HEK293 (cell line): ENCODE results near the gene CRX.
A peak's percentile ranks its signal among the peaks of the same experiment; 100 is the strongest.
"Not testable (repeated sequence)": the region's sequence is repeated elsewhere in the genome, so short reads cannot be mapped to it uniquely, and the experiment has no call there.

Experiments used
- CTCF ChIA-PET: fragments of 350-600 bp; formaldehyde crosslinking; extraction: SDS; loops from one replicate; lab custom pipeline; 2021; ENCODE audit warnings: antibody characterized with exemption; lab: Yijun Ruan, JAX
- POLR2A ChIA-PET: fragments of 300-600 bp; formaldehyde crosslinking; extraction: SDS; loops from one replicate; lab custom pipeline; 2020; ENCODE audit warnings: antibody characterized with exemption, inconsistent platforms; lab: Yijun Ruan, JAX
- H3K27ac ChIP-seq: fragments of 200-500 bp; sonication (Bioruptor generic); 2 replicates; pipeline ENCODE4 v1.5.1; 2014; ENCODE audit warnings: low read depth, low read length, control low read depth, inconsistent platforms; ENCODE audit errors: extremely low read depth
- H3K36me3 ChIP-seq, 2 experiments: fragments of 200-500 bp in 1 of 2; sonication (Bioruptor generic) in 1 of 2; 1 replicate in 1 of 2; 2 replicates in 1 of 2; pipeline ENCODE4 v1.5.1; 2014 to 2017; ENCODE audit warnings: inconsistent platforms in 2 of 2, low read length in 2 of 2; ENCODE audit not compliant: control insufficient read depth in 2 of 2, insufficient read depth in 1 of 2
- H3K4me1 ChIP-seq: fragments of 200-500 bp; sonication (Bioruptor generic); 2 replicates; pipeline ENCODE4 v1.5.1; 2014; ENCODE audit warnings: mild to moderate bottlenecking, low read length, inconsistent platforms; ENCODE audit not compliant: control insufficient read depth, insufficient read depth
- H3K4me3 ChIP-seq: 2 replicates; pipeline ENCODE4 v1.5.1; 2011; ENCODE audit warnings: low read depth, mild to moderate bottlenecking, control low read depth, low read length, moderate library complexity
- H3K9me3 ChIP-seq: fragments of 200-500 bp; sonication (Bioruptor generic); 2 replicates; pipeline ENCODE4 v1.5.1; 2014; ENCODE audit warnings: low read depth, low read length, inconsistent platforms; ENCODE audit not compliant: control insufficient read depth, insufficient read depth
- BCL11A ChIP-seq: fragments of 450-650 bp; formaldehyde crosslinking; IDR thresholded peaks from 2 replicates; pipeline ENCODE4 v1.5.1; 2016; ENCODE audit warnings: low read depth, missing biosample characterization, missing genetic modification characterization
- GLIS2 ChIP-seq: fragments of 450-650 bp; formaldehyde crosslinking; IDR thresholded peaks from 2 replicates; pipeline ENCODE4 v1.5.1; 2016; ENCODE audit warnings: missing biosample characterization, missing genetic modification characterization
- KLF1 ChIP-seq: fragments of 450-650 bp; formaldehyde crosslinking; IDR thresholded peaks from 2 replicates; pipeline ENCODE4 v1.5.1; 2016; ENCODE audit warnings: missing biosample characterization, missing genetic modification characterization
- KLF17 ChIP-seq: fragments of 450-650 bp; formaldehyde crosslinking; IDR thresholded peaks from 2 replicates; pipeline ENCODE4 v1.5.1; 2016; ENCODE audit warnings: missing biosample characterization, missing genetic modification characterization
- ZBTB17 ChIP-seq: fragments of 450-650 bp; formaldehyde crosslinking; IDR thresholded peaks from 2 replicates; pipeline ENCODE4 v1.5.1; 2016; ENCODE audit warnings: missing biosample characterization, missing genetic modification characterization
- ZBTB21 ChIP-seq: fragments of 450-650 bp; formaldehyde crosslinking; IDR thresholded peaks from 2 replicates; pipeline ENCODE4 v1.5.1; 2017; ENCODE audit warnings: missing biosample characterization, missing genetic modification characterization
- ZFP37 ChIP-seq: fragments of 450-650 bp; formaldehyde crosslinking; IDR thresholded peaks from 2 replicates; pipeline ENCODE4 v1.5.1; 2016; ENCODE audit warnings: missing biosample characterization, missing genetic modification characterization
- ZNF366 ChIP-seq: fragments of 450-650 bp; formaldehyde crosslinking; conservative IDR thresholded peaks from 2 replicates; pipeline ENCODE4 v1.5.1; 2016; ENCODE audit warnings: missing biosample characterization, missing genetic modification characterization
- ZNF600 ChIP-seq: fragments of 450-650 bp; formaldehyde crosslinking; IDR thresholded peaks from 2 replicates; pipeline ENCODE4 v1.5.1; 2016; ENCODE audit warnings: missing biosample characterization, missing genetic modification characterization
- ZNF76 ChIP-seq: fragments of 450-650 bp; formaldehyde crosslinking; IDR thresholded peaks from 2 replicates; pipeline ENCODE4; 2016; ENCODE audit warnings: low read depth, missing biosample characterization, missing genetic modification characterization, borderline replicate concordance
- TF ChIP-seq, protein P1 (sequence below): fragments of 450-650 bp; formaldehyde crosslinking; IDR thresholded peaks from 2 replicates; pipeline ENCODE4 v1.5.1; 2016; ENCODE audit warnings: missing biosample characterization, missing genetic modification characterization
- TF ChIP-seq, protein P2 (sequence below): fragments of 450-650 bp; formaldehyde crosslinking; IDR thresholded peaks from 2 replicates; pipeline ENCODE4 v1.5.1; 2016; ENCODE audit warnings: missing biosample characterization, missing genetic modification characterization
- TF ChIP-seq, protein P3 (sequence below): fragments of 450-650 bp; formaldehyde crosslinking; IDR thresholded peaks from 2 replicates; pipeline ENCODE4 v1.5.1; 2016; ENCODE audit warnings: missing biosample characterization, missing genetic modification characterization

CRX gene

DNA sequence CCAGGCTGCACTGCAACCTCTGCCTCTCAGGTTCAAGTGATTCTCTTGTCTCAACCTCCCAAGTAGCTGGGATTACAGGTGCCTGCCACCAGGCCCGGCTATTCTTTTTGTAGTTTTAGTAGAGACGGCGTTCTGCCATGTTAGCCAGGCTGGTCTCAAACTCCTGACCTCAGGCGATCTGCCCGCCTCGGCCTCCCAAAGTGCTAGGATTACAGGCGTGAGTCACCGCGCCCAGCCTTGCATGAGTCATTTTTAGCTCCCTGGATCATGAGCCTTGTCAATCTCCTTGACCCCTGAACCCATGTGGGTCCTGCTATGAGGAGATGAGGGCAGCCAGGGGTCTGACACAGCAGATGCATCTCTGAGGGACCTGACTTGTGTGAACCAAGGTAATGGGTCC, 36.5 kb downstream of the CRX start (continued):
- TF ChIP-seq KLF1 (peak; percentile 53; the same call in 1 of the 2 replicates), ZBTB17 (tag by site-specific recombination) (peak; percentile 65), ZBTB21 (tag by site-specific recombination) (0 out of 2 replicates have a peak, but pooled peaks have one; percentile 45), ZNF366 (tag by site-specific recombination) (peak; percentile 57; the same call in 1 of the 2 replicates), KLF17 (tag by site-specific recombination) (peak; percentile 85), GLIS2 (peak; percentile 41; the same call in 1 of the 2 replicates), ZNF76 (tag by site-specific recombination) (0 out of 2 replicates have a peak, but pooled peaks have one; percentile 12), ZNF600 (tag by site-specific recombination) (peak; percentile 93), BCL11A (tag by site-specific recombination) (peak; percentile 88), ZFP37 (tag by site-specific recombination) (peak; percentile 73; the same call in 1 of the 2 replicates)
- TF ChIP-seq, protein P1, sequence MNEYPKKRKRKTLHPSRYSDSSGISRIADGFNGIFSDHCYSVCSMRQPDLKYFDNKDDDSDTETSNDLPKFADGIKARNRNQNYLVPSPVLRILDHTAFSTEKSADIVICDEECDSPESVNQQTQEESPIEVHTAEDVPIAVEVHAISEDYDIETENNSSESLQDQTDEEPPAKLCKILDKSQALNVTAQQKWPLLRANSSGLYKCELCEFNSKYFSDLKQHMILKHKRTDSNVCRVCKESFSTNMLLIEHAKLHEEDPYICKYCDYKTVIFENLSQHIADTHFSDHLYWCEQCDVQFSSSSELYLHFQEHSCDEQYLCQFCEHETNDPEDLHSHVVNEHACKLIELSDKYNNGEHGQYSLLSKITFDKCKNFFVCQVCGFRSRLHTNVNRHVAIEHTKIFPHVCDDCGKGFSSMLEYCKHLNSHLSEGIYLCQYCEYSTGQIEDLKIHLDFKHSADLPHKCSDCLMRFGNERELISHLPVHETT (tag by site-specific recombination) = peak; percentile 67; the same call in 1 of the 2 replicates
- TF ChIP-seq, protein P2, sequence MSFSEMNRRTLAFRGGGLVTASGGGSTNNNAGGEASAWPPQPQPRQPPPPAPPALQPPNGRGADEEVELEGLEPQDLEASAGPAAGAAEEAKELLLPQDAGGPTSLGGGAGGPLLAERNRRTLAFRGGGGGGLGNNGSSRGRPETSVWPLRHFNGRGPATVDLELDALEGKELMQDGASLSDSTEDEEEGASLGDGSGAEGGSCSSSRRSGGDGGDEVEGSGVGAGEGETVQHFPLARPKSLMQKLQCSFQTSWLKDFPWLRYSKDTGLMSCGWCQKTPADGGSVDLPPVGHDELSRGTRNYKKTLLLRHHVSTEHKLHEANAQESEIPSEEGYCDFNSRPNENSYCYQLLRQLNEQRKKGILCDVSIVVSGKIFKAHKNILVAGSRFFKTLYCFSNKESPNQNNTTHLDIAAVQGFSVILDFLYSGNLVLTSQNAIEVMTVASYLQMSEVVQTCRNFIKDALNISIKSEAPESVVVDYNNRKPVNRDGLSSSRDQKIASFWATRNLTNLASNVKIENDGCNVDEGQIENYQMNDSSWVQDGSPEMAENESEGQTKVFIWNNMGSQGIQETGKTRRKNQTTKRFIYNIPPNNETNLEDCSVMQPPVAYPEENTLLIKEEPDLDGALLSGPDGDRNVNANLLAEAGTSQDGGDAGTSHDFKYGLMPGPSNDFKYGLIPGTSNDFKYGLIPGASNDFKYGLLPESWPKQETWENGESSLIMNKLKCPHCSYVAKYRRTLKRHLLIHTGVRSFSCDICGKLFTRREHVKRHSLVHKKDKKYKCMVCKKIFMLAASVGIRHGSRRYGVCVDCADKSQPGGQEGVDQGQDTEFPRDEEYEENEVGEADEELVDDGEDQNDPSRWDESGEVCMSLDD (tag by site-specific recombination) = 0 out of 2 replicates have a peak, but pooled peaks have one; percentile 24
- TF ChIP-seq, protein P3, sequence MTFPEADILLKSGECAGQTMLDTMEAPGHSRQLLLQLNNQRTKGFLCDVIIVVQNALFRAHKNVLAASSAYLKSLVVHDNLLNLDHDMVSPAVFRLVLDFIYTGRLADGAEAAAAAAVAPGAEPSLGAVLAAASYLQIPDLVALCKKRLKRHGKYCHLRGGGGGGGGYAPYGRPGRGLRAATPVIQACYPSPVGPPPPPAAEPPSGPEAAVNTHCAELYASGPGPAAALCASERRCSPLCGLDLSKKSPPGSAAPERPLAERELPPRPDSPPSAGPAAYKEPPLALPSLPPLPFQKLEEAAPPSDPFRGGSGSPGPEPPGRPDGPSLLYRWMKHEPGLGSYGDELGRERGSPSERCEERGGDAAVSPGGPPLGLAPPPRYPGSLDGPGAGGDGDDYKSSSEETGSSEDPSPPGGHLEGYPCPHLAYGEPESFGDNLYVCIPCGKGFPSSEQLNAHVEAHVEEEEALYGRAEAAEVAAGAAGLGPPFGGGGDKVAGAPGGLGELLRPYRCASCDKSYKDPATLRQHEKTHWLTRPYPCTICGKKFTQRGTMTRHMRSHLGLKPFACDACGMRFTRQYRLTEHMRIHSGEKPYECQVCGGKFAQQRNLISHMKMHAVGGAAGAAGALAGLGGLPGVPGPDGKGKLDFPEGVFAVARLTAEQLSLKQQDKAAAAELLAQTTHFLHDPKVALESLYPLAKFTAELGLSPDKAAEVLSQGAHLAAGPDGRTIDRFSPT (tag by site-specific recombination) = peak; percentile 99

DNA sequence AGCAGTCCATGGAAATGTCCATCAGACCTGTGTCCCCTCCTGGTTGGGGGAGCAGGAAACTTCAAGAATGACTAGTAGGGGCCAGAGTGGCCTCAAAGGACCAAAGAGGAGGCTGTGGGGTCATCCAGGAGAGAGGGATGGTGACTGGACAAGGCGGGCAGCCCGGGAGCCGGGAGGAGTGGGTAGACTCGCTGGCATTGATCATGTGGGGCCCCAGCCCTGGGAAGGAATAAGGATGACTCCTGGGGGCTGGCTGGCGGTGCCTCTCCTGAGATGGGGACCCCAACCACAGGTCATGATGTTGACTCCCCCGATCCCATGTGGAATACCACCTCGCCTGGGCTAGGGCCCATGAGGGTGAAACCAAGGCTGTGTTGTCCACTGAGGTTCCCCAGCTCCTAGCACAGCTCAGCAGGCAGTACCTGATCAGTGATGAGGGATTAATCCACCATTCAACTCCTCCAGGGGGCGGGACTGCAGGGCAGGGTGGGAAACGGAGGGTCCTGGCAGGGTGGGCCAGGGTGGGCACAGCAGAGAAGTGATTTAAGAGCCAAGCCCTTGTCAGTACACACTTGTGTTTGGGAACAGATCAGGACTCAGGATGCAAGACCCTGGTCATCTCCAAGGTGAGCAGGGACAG, 37.0 kb downstream of the CRX start, which contains the start of gene TPRX2:
TSS of gene TPRX2 (plus strand) at position 590 of the 640 bp plus-strand sequence. CDS start at position 602, 12 bp downstream.
- not testable (repeated sequence) for H3K4me3 ChIP-seq, H3K27ac ChIP-seq, H3K36me3 ChIP-seq, H3K9me3 ChIP-seq, H3K4me1 ChIP-seq
- TF ChIP-seq GLIS2 = 0 out of 2 replicates have a peak, but pooled peaks have one; percentile 5
- ChIA-PET POLR2A (interaction anchor here (1.0 kb wide), 1 partner anchor 9 kb away, joined by 3 read pairs; no protein-coding TSS in a partner anchor), CTCF (interaction anchor here (0.7 to 1.4 kb wide), 4 partner anchors 10 to 69 kb away, joined by 3 to 4 read pairs (median 4); no protein-coding TSS in a partner anchor)

DNA sequence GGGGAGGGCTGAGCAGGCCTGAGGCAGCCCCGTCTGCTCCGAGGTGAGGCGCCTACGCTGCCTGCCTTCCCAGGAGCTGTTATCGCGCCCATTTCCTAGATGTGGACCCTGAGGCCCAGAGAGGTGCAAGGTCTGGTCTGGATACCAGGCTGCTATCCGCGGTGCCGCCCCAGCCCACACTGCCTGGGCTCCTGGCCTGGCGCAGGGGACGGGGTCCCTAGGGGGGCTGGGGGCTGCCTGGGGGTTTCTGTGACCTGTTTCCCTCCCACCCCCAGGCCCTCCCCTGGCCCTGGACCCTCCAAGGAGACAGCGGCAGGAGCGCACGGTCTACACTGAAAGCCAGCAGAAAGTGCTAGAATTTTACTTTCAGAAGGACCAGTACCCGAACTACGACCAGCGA, 38.1 kb downstream of the CRX start:
- H3K4me3 ChIP-seq, H3K4me1 ChIP-seq, H3K9me3 ChIP-seq, CTCF ChIA-PET, H3K27ac ChIP-seq, POLR2A ChIA-PET, H3K36me3 ChIP-seq: not testable (repeated sequence)
